HCT116 (cell line): Measurements from ENCODE around the gene TIMM29. TPM values are rescaled to one million over a fixed set of nuclear protein-coding genes. Genes with fewer than 3 reads are reported as not detected.

Experiments
- ATAC-seq: fragments of 200-7000 bp; cut with Tn5 transposase; 2 replicates; pipeline ENCODE4 v1.9.1; 2020; ENCODE audit warnings: mild to moderate bottlenecking, moderate library complexity
- BruUV-seq: library from RNA; stranded (reverse); fragments of 400-500 nt; replicated peaks from 2 replicates; lab custom pipeline; 2021; lab: Mats Ljungman, UMichigan
- CTCF ChIA-PET: fragments of 300-600 bp; sonication (Branson Sonifier 250); formaldehyde crosslinking; loops from one replicate; lab custom pipeline; 2021; ENCODE audit warnings: antibody characterized with exemption; lab: Charles Lee
- POLR2A ChIA-PET: fragments of 300-600, 350-600 bp; sonication (Branson Sonifier 250); formaldehyde crosslinking; loops from one replicate; lab custom pipeline; 2021; ENCODE audit warnings: antibody characterized with exemption; lab: Charles Lee
- RAD21 ChIA-PET, 2 experiments: fragments of 300-600 bp; sonication (Branson Sonifier 250); formaldehyde crosslinking; loops; one replicate each; lab custom pipeline; 2023; ENCODE audit warnings: low total read pairs in 2 of 2; ENCODE audit not compliant: uncharacterized antibody in 2 of 2, unreplicated experiment in 2 of 2, low non-redundant PET in 1 of 2; lab: Charles Lee
- DNase-seq: peaks from one replicate; pipeline ENCODE4 v3.0.0-alpha.2; 2010; ENCODE audit warnings: low read depth, low spot score
- H2AFZ ChIP-seq: fragments of 200-600 bp; shearing (Covaris generic), sonication (generic); 2 replicates; pipeline ENCODE4 v1.6.1; 2017; ENCODE audit warnings: low read depth, mixed run types, mixed read lengths, antibody characterized with exemption, low read length; ENCODE audit not compliant: poor library complexity, severe bottlenecking
- H3K27ac ChIP-seq: 2 replicates; pipeline ENCODE4 v1.5.1; 2012; ENCODE audit warnings: low read depth, low read length
- H3K27me3 ChIP-seq: fragments of 200-600 bp; sonication (generic); 2 replicates; pipeline ENCODE4 v1.6.1; 2016; ENCODE audit warnings: mixed run types, low read length, mixed read lengths; ENCODE audit not compliant: insufficient read depth
- H3K36me3 ChIP-seq, 2 experiments: fragments of 200-500 bp in 1 of 2; fragments of 200-600 bp in 1 of 2; sonication (Bioruptor generic) in 1 of 2; sonication (generic) in 1 of 2; 2 replicates each; pipeline versions ENCODE4 v1.5.1 to v1.6.1; 2014 to 2016; ENCODE audit warnings: low read length in 2 of 2, inconsistent platforms in 1 of 2, mixed read lengths in 1 of 2, mixed run types in 1 of 2; ENCODE audit not compliant: insufficient read depth in 2 of 2, control insufficient read depth in 1 of 2
- H3K4me1 ChIP-seq, 2 experiments: fragments of 200-600 bp in 1 of 2; sonication (generic) in 1 of 2; 2 replicates each; pipeline versions ENCODE4 v1.5.1 to v1.6.1; 2012 to 2017; ENCODE audit warnings: low read length in 2 of 2, inconsistent platforms in 1 of 2, mild to moderate bottlenecking in 1 of 2, mixed read lengths in 1 of 2, mixed run types in 1 of 2, moderate library complexity in 1 of 2; ENCODE audit not compliant: insufficient read depth in 2 of 2, control insufficient read depth in 1 of 2
- H3K4me2 ChIP-seq: fragments of 200-600 bp; sonication (generic); 2 replicates; pipeline ENCODE4 v1.6.1; 2017; ENCODE audit warnings: mixed run types, low read length, mixed read lengths
- H3K4me3 ChIP-seq, 2 experiments: fragments of 200-600 bp in 1 of 2; sonication (generic) in 1 of 2; replicated peaks in 1 of 2; 2 replicates each; pipeline ENCODE4 v1.5.1; 2011 to 2016; ENCODE audit warnings: low read length in 2 of 2, control low read depth in 1 of 2, low read depth in 1 of 2, mild to moderate bottlenecking in 1 of 2, mixed read lengths in 1 of 2, mixed run types in 1 of 2
- H3K79me2 ChIP-seq: fragments of 200-600 bp; sonication (generic); 2 replicates; pipeline ENCODE4 v1.6.1; 2017; ENCODE audit warnings: mild to moderate bottlenecking, mixed run types, low read length, moderate library complexity, mixed read lengths; ENCODE audit not compliant: insufficient read depth
- H3K9ac ChIP-seq: fragments of 200-600 bp; sonication (generic); 2 replicates; pipeline ENCODE4 v1.6.1; 2016; ENCODE audit warnings: low read length, mixed read lengths
- H3K9me2 ChIP-seq: fragments of 200-600 bp; sonication (generic), shearing (Covaris generic); 2 replicates; pipeline ENCODE4 v1.6.1; 2017; ENCODE audit warnings: mixed run types, mild to moderate bottlenecking, moderate library complexity; ENCODE audit not compliant: insufficient read depth
- H3K9me3 ChIP-seq, 2 experiments: fragments of 200-500 bp in 1 of 2; fragments of 200-600 bp in 1 of 2; sonication (Bioruptor generic) in 1 of 2; sonication (generic) in 1 of 2; 2 replicates each; pipeline ENCODE4 v1.6.1; 2014 to 2017; ENCODE audit warnings: low read length in 2 of 2, mixed read lengths in 2 of 2, inconsistent platforms in 1 of 2, low read depth in 1 of 2, mild to moderate bottlenecking in 1 of 2, mixed run types in 1 of 2, moderate library complexity in 1 of 2; ENCODE audit not compliant: control insufficient read depth in 1 of 2, insufficient read depth in 1 of 2
- H4K20me1 ChIP-seq: fragments of 200-600 bp; sonication (generic), shearing (Covaris generic); 2 replicates; pipeline ENCODE4 v1.6.1; 2017; ENCODE audit warnings: mixed run types, mild to moderate bottlenecking, moderate library complexity; ENCODE audit not compliant: insufficient read depth
- CBX3 ChIP-seq: IDR thresholded peaks from 2 replicates; pipeline ENCODE4 v1.6.1; 2012; ENCODE audit warnings: low read depth
- EGR1 ChIP-seq: IDR thresholded peaks from 2 replicates; pipeline ENCODE4 v1.6.1; 2012; ENCODE audit warnings: low read depth
- JUND ChIP-seq: IDR thresholded peaks from 2 replicates; pipeline ENCODE4 v1.6.1; 2012
- POLR2AphosphoS5 ChIP-seq: IDR thresholded peaks from 2 replicates; pipeline ENCODE4 v1.6.1; 2011; ENCODE audit warnings: mild to moderate bottlenecking, low read depth, low read length, moderate library complexity
- SIN3A ChIP-seq: IDR thresholded peaks from 2 replicates; pipeline ENCODE4 v1.6.1; 2012; ENCODE audit warnings: low read depth
- SP1 ChIP-seq: IDR thresholded peaks from 2 replicates; pipeline ENCODE4 v1.6.1; 2012; ENCODE audit warnings: low read depth
- SRF ChIP-seq: IDR thresholded peaks from 2 replicates; pipeline ENCODE4 v1.6.1; 2012; ENCODE audit warnings: low read depth
- TCF7L2 ChIP-seq: IDR thresholded peaks from 2 replicates; pipeline ENCODE4 v1.7.0; 2011; ENCODE audit warnings: borderline replicate concordance, inconsistent platforms; ENCODE audit not compliant: insufficient read depth, insufficient read length; ENCODE audit errors: extremely low read depth
- intact Hi-C: fragments of 100-400 bp; cut with micrococcal nuclease; formaldehyde crosslinking; loops from 2 replicates; pipeline ENCODE4 v1.10.0; 2022
- total RNA-seq: library from RNA; stranded (reverse); gene quantifications from one replicate; pipeline ENCODE4 v1.2.1, GENCODE V29; 2021; ENCODE audit not compliant: unreplicated experiment
- TF ChIP-seq, protein P1 (sequence below): IDR thresholded peaks from 2 replicates; pipeline ENCODE4 v1.6.1; 2012; ENCODE audit warnings: low read depth

The TIMM29 gene
- total RNA-seq, 1 experiment from 2014 or later = 20.3 TPM

DNA sequence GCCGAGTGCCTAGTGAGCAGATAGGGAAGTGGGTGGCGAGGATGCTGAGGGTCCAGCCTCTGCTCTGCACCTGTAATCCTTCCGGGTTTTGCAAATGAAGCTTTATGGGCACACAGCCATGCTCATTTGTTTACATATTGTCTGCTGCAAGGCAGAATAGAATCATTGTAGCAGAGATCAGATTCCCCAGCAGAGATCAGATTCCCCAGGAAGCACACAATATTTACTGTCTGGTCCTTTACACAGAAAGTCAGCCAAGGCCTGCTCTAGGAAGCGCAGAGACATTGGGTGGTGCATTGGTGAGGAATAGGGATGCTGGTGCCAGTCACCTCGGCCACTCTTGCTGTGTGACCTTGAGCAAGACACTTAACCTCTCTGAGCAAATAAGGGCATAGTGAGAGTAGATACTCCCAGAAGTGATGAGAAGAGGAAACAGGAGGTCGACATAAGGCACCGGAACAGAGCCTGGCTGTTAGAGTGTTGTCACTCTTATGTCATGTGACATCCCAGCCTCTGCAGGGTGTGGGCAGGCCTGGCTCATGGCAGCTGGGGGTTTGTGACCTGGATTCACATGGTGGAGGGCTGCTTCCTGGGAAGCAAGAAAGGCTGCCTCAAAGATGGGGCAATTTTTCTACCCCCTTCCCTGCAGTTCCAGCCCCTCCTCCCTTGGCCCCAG lies 31.6 kb upstream of the TIMM29 start:
- H3K79me2 ChIP-seq = peaks cover 91% of the 10 kb centered on the region
- no peak overlapping the region for H2AFZ ChIP-seq
- H3K27ac ChIP-seq = no peak overlapping the region; the same call in 1 of the 2 replicates
- no peaks in the 10 kb centered on the region for H4K20me1 ChIP-seq
- TF ChIP-seq SIN3A (no peak), JUND (no peak), TCF7L2 (no peak), SP1 (no peak), EGR1 (no peak), POLR2AphosphoS5 (no peak), SRF (no peak), CBX3 (no peak)
- TF ChIP-seq, protein P1, sequence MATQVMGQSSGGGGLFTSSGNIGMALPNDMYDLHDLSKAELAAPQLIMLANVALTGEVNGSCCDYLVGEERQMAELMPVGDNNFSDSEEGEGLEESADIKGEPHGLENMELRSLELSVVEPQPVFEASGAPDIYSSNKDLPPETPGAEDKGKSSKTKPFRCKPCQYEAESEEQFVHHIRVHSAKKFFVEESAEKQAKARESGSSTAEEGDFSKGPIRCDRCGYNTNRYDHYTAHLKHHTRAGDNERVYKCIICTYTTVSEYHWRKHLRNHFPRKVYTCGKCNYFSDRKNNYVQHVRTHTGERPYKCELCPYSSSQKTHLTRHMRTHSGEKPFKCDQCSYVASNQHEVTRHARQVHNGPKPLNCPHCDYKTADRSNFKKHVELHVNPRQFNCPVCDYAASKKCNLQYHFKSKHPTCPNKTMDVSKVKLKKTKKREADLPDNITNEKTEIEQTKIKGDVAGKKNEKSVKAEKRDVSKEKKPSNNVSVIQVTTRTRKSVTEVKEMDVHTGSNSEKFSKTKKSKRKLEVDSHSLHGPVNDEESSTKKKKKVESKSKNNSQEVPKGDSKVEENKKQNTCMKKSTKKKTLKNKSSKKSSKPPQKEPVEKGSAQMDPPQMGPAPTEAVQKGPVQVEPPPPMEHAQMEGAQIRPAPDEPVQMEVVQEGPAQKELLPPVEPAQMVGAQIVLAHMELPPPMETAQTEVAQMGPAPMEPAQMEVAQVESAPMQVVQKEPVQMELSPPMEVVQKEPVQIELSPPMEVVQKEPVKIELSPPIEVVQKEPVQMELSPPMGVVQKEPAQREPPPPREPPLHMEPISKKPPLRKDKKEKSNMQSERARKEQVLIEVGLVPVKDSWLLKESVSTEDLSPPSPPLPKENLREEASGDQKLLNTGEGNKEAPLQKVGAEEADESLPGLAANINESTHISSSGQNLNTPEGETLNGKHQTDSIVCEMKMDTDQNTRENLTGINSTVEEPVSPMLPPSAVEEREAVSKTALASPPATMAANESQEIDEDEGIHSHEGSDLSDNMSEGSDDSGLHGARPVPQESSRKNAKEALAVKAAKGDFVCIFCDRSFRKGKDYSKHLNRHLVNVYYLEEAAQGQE = no peak
- TF ChIP-seq, all 23 proteins: peak for 0
- Histone ChIP-seq H3K4me2 (no peak overlapping the region), H3K9me2 (no peaks in the 10 kb centered on the region), H3K4me3 (no peak overlapping the region), H3K9ac (no peak overlapping the region), H3K27me3 (no peaks in the 10 kb centered on the region), H3K36me3 (no peaks in the 10 kb centered on the region), H3K4me1 (peaks cover 13 to 31% of the 10 kb centered on the region in 2 experiments), H3K9me3 (no peaks in the 10 kb centered on the region)
- no peak for DNase-seq
- CTCF ChIA-PET = no interaction called here
- no peak for ATAC-seq
- POLR2A ChIA-PET = no interaction called here
- no TSS peak for BruUV-seq
- intact Hi-C loops = no loop called here
- RAD21 ChIA-PET = no interaction called here
